Activated T-cell treated with anti-CD3 and anti-CD28 coated beads, Interleukin-2, amount 50 U/mL, for 24 hours (primary cell): Measurements from ENCODE around the gene RIPK3.
"Not testable (repeated sequence)": the region's sequence is repeated elsewhere in the genome, so short reads cannot be mapped to it uniquely, and the experiment has no call there.

Experiments used
- DNase-seq: peaks from one replicate; pipeline ENCODE4 v3.0.0-alpha.2; 2020
- H3K27ac Mint-ChIP-seq: 2 replicates; pipeline ENCODE4 v1.8.0; 2020; ENCODE audit warnings: mild to moderate bottlenecking, mixed read lengths
- H3K27me3 Mint-ChIP-seq: 2 replicates; pipeline ENCODE4 v1.8.0; 2020; ENCODE audit warnings: mixed read lengths
- H3K36me3 Mint-ChIP-seq: 2 replicates; pipeline ENCODE4 v1.8.0; 2020; ENCODE audit warnings: low read depth, mixed read lengths
- H3K4me1 Mint-ChIP-seq: 2 replicates; pipeline ENCODE4 v1.8.0; 2020; ENCODE audit warnings: low read depth, mixed read lengths
- H3K4me3 Mint-ChIP-seq: 2 replicates; pipeline ENCODE4 v1.8.0; 2020; ENCODE audit warnings: mild to moderate bottlenecking, moderate library complexity, mixed read lengths
- H3K9me3 Mint-ChIP-seq: 2 replicates; pipeline ENCODE4 v1.8.0; 2020; ENCODE audit warnings: mixed read lengths

Gene RIPK3

DNA sequence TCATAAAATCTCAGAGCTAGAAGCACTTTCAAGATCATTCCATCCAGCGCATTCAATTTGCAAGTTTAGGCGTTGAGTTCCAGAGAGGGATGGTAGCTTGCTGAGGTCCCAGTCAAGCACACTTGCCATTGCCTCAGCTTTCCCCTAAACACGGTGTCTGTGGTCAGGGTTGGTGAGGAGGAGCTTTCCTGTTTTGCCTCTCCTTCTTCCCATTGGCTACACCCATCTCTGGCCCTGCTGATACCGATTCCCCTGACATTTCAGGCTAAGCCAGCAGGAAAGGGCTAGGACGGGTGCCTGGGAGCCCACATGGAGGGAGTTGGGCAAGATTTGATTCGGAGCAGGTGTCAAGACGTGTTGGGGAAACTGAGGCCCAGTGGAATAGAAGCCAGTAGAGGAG, 37.3 kb upstream of the RIPK3 start:
- Mint-ChIP-seq H3K4me1 (peaks cover 2% of the 10 kb centered on the region), H3K4me3 (no peak overlapping the region), H3K27me3 (peaks cover 3% of the 10 kb centered on the region), H3K36me3 (no peaks in the 10 kb centered on the region), H3K9me3 (no peaks in the 10 kb centered on the region), H3K27ac (no peak overlapping the region)
- DNase-seq: no peak

GRCh38 chr14:24376448-24377070, 36.8 kb upstream of the RIPK3 start:
- no peak overlapping the region for H3K4me3 Mint-ChIP-seq
- peaks cover 3% of the 10 kb centered on the region for H3K27me3 Mint-ChIP-seq
- H3K9me3 Mint-ChIP-seq: no peaks in the 10 kb centered on the region
- no peaks in the 10 kb centered on the region for H3K36me3 Mint-ChIP-seq
- DNase-seq: no peak
- peaks cover 1% of the 10 kb centered on the region for H3K4me1 Mint-ChIP-seq
- H3K27ac Mint-ChIP-seq: no peak overlapping the region

- Mint-ChIP-seq H3K9me3 (no peaks in the 10 kb centered on the region), H3K36me3 (no peaks in the 10 kb centered on the region), H3K4me1 (peaks cover 3% of the 10 kb centered on the region), H3K4me3 (no peak overlapping the region), H3K27me3 (peaks cover 15% of the 10 kb centered on the region), H3K27ac (no peak overlapping the region)
- no peak for DNase-seq
Observed at GRCh38 chr14:24372701-24373416, 33.1 kb upstream of the RIPK3 start.

DNA sequence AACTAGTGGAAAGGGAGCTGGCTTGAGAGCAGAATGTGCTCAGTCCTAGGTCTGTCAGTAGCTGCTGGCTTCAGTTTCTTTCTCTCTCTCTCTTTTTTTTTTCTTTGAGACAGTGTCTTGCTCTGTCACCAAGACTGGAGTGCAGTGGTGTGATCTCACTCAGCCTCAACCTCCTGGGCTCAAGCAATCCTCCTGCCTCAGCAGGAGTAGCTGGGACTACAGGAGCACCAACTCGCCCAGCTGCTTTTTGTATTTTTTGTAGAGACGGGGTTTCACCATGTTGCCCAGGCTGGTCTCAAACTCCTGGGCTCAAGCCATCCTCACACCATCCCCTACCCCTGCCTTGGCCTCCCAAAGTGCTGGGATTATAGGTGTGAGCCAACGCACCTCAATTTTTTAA, 31.8 kb upstream of the RIPK3 start:
- Mint-ChIP-seq H3K4me1 (peaks cover 14% of the 10 kb centered on the region), H3K27me3 (peaks cover 27% of the 10 kb centered on the region)
- not testable (repeated sequence) for H3K4me3 Mint-ChIP-seq, DNase-seq, H3K27ac Mint-ChIP-seq, H3K9me3 Mint-ChIP-seq, H3K36me3 Mint-ChIP-seq

DNA sequence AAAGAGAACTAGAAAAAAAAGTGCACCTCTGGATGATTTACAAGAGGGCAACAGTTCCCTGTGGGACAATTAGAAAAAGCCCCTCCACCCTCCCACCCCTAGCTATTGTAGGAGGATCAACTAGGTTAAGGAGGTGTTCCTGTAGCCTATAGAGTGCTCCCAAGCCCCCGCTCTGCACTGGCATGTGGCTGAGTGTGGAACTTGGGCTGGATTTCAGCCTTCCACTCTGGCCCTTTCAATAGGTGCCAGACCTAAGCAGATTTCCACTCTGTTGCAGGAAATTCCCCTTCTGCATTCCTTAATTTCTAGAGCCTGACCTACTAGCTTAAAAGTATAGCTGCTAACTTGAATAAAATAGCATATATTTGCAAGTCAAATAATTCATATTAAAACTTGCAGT, 31.0 kb upstream of the RIPK3 start:
- H3K4me1 Mint-ChIP-seq: peaks cover 18% of the 10 kb centered on the region
- peaks cover 31% of the 10 kb centered on the region for H3K27me3 Mint-ChIP-seq
- H3K27ac Mint-ChIP-seq: no peak overlapping the region
- no peak for DNase-seq
- H3K4me3 Mint-ChIP-seq: no peak overlapping the region
- H3K36me3 Mint-ChIP-seq: no peaks in the 10 kb centered on the region
- no peaks in the 10 kb centered on the region for H3K9me3 Mint-ChIP-seq

- Mint-ChIP-seq H3K27ac (no peak overlapping the region), H3K4me3 (no peak overlapping the region)
Observed at GRCh38 chr14:24369907-24370687, 30.3 kb upstream of the RIPK3 start.

GRCh38 chr14:24369463-24369862, 29.7 kb upstream of the RIPK3 start:
- no peaks in the 10 kb centered on the region for H3K9me3 Mint-ChIP-seq
- H3K27ac Mint-ChIP-seq: no peak overlapping the region

More at GRCh38 chr14:24369907-24370687, 30.3 kb upstream of the RIPK3 start:
- peaks cover 25% of the 10 kb centered on the region for H3K4me1 Mint-ChIP-seq
- no peaks in the 10 kb centered on the region for H3K36me3 Mint-ChIP-seq
- peaks cover 34% of the 10 kb centered on the region for H3K27me3 Mint-ChIP-seq
- no peak for DNase-seq
- no peaks in the 10 kb centered on the region for H3K9me3 Mint-ChIP-seq

DNA sequence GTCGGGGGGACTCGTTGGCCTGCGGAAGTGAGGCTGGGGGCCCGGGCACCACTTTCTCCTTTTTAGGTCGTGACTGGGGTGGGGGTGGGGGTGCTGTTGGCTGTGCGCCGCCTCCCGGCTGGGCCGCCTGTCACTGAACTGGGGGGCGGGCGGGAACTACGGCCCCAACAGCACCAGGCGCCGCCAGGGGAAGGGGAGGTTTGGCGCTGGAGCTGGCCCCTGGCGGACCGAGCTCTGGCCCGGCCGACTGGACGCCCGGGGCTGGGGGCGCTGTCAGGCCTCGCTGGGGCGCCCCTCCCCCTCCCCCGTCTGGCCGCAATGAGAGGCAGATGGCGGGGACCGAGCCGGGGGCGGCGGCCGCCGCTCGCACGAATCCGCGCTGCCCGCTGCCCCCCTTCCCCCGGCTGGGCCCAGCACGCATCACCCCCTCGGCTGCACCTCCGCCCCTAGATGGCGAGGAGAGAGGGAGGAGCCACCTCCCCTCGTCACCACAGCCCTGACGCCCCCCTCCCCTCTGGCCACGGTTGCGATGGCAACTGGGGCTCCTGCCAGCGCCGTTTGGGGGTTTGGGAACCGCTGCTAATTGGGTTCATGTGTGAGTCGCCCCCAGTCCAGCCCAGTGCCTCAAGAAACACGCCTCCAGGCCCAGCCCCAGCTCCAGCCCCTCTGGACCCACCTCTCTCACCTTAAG, 28.9 kb upstream of the RIPK3 start:
- H3K9me3 Mint-ChIP-seq: no peaks in the 10 kb centered on the region
- DNase-seq: peak; percentile 42
- peaks cover 26% of the 10 kb centered on the region for H3K4me1 Mint-ChIP-seq
- H3K27me3 Mint-ChIP-seq: peaks cover 37% of the 10 kb centered on the region
- H3K27ac Mint-ChIP-seq: no peak overlapping the region
- no peaks in the 10 kb centered on the region for H3K36me3 Mint-ChIP-seq
- peak overlapping the region; percentile 39 for H3K4me3 Mint-ChIP-seq

More at GRCh38 chr14:24369463-24369862, 29.7 kb upstream of the RIPK3 start:
- Mint-ChIP-seq H3K4me3 (no peak overlapping the region), H3K27me3 (peaks cover 37% of the 10 kb centered on the region), H3K36me3 (no peaks in the 10 kb centered on the region), H3K4me1 (peaks cover 26% of the 10 kb centered on the region)
- no peak for DNase-seq

DNA sequence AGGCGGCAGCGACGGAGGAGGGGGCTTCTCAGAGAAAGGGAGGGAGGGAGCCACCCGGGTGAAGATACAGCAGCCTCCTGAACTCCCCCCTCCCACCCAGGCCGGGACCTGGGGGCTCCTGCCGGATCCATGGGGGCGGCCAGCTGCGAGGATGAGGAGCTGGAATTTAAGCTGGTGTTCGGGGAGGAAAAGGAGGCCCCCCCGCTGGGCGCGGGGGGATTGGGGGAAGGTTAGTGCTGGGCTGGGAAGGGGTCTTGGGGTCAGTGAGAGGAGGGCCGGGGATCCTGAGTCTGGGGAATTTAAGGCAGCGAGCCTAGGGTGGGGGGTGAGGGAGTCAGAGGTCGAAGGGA, 28.4 kb upstream of the RIPK3 start:
- peaks cover 26% of the 10 kb centered on the region for H3K4me1 Mint-ChIP-seq
- H3K27ac Mint-ChIP-seq: no peak overlapping the region

GRCh38 chr14:24367514-24368211, 27.9 kb upstream of the RIPK3 start, which contains the start of gene NFATC4:
Gene NFATC4, plus strand, starts transcription at chr14:24368184. Its CDS starts 157 bp downstream, at chr14:24368341.
- Mint-ChIP-seq H3K27ac (peak within 1 kb of the TSS; percentile 18), H3K36me3 (no peaks in the 10 kb centered on the region), H3K27me3 (peaks cover 46% of the 10 kb centered on the region), H3K4me1 (peaks cover 26% of the 10 kb centered on the region), H3K9me3 (no peaks in the 10 kb centered on the region), H3K4me3 (peak within 1 kb of the TSS; percentile 64)
- no peak for DNase-seq

More for the DNA sequence above, 28.4 kb upstream of the RIPK3 start:
- Mint-ChIP-seq H3K4me3 (peak overlapping the region; percentile 39), H3K36me3 (no peaks in the 10 kb centered on the region), H3K27me3 (peaks cover 43% of the 10 kb centered on the region), H3K9me3 (no peaks in the 10 kb centered on the region)
- DNase-seq: no peak

- H3K4me1 Mint-ChIP-seq: peaks cover 26% of the 10 kb centered on the region
Observed at GRCh38 chr14:24366721-24367513, 27.1 kb upstream of the RIPK3 start.

GRCh38 chr14:24366413-24366720, 26.6 kb upstream of the RIPK3 start:
- no peaks in the 10 kb centered on the region for H3K9me3 Mint-ChIP-seq
- no peaks in the 10 kb centered on the region for H3K36me3 Mint-ChIP-seq
- H3K27ac Mint-ChIP-seq: no peak overlapping the region
- no peak for DNase-seq
- H3K4me3 Mint-ChIP-seq: peak overlapping the region; percentile 59
- peaks cover 26% of the 10 kb centered on the region for H3K4me1 Mint-ChIP-seq
- peaks cover 52% of the 10 kb centered on the region for H3K27me3 Mint-ChIP-seq

More at GRCh38 chr14:24366721-24367513, 27.1 kb upstream of the RIPK3 start:
- Mint-ChIP-seq H3K36me3 (no peaks in the 10 kb centered on the region), H3K27me3 (peaks cover 46% of the 10 kb centered on the region), H3K4me3 (peak overlapping the region; percentile 64), H3K9me3 (no peaks in the 10 kb centered on the region), H3K27ac (peak overlapping the region; percentile 18)
- peak; percentile 55 for DNase-seq

- Mint-ChIP-seq H3K27ac (peak overlapping the region; percentile 68), H3K4me3 (peak overlapping the region; percentile 59), H3K27me3 (peaks cover 55% of the 10 kb centered on the region), H3K9me3 (no peaks in the 10 kb centered on the region), H3K36me3 (no peaks in the 10 kb centered on the region), H3K4me1 (peaks cover 26% of the 10 kb centered on the region)
- DNase-seq: peak; percentile 76
Observed at GRCh38 chr14:24365600-24366412, 26.0 kb upstream of the RIPK3 start.
